ENCODE measurements around the gene ST3GAL3. TPM values are rescaled to one million over a fixed set of nuclear protein-coding genes. Genes with fewer than 3 reads are reported as not detected.

The ST3GAL3 gene
- total and polyA plus RNA-seq, 2 of the 13 experiments (the other 11 are each of a cell fraction or from before 2014, with no cell fraction given), result 5.1 to 8.1 TPM

DNA sequence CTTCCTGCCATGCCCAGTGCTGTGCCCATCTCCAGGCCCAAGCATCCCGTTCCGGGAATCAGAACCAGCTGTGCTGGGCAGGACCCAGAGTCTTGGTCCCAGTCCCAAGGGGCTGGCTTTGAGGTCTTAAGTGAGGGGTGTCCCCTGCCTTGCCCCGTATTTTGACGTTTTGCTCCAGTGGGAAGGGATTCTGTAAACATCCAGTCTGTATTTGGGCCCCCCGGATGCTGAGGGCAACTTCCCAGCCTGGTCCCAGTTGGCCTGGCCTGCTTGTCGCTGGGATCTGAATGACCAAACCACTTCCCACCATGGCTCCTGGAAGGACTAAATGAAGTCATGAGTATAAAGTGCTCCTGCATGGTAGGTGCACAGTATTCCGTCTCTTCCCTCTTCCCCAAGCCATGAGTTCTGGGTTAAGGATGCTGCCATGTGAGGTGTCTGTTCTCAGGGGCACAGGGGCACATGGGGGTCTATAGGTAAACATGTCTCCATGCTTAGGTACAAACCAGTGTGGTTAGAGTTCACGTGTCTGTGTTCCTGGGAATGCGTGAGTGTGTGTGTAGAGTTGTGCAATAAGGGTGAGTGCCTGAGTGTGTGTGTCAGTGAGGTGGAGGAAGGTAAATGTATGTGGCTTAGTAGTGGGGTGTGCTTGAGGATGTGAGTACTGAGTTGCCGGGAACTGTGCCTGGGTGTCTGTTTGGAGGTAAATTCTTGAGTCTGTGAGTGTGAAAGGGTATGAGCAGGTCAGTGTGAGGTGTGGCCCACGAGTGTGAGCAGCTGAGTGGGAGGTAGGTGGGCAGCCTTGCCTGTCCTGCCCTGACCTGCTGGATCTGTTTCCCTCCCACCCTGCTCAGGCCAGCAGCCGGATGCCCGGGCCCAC lies 273.2 kb downstream of the ST3GAL3 start (continued):
- TF ChIP-seq, protein P1, sequence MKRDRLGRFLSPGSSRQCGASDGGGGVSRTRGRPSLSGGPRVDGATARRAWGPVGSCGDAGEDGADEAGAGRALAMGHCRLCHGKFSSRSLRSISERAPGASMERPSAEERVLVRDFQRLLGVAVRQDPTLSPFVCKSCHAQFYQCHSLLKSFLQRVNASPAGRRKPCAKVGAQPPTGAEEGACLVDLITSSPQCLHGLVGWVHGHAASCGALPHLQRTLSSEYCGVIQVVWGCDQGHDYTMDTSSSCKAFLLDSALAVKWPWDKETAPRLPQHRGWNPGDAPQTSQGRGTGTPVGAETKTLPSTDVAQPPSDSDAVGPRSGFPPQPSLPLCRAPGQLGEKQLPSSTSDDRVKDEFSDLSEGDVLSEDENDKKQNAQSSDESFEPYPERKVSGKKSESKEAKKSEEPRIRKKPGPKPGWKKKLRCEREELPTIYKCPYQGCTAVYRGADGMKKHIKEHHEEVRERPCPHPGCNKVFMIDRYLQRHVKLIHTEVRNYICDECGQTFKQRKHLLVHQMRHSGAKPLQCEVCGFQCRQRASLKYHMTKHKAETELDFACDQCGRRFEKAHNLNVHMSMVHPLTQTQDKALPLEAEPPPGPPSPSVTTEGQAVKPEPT (CRISPR knock-in tag; IDR thresholded peaks at IDR 0.05; ENCODE audit: low read depth), result peak; percentile 37; the same call in 1 of the 2 replicates
- TF ChIP-seq ZNF761 (CRISPR knock-in tag; conservative IDR thresholded peaks at IDR 0.05) (0 out of 2 replicates have a peak, but pooled peaks have one; percentile 64), ZNF235 (CRISPR knock-in tag; IDR thresholded peaks at IDR 0.05; ENCODE audit: borderline replicate concordance) (no peak), ZNF296 (CRISPR knock-in tag; conservative IDR thresholded peaks at IDR 0.05) (no peak), GATA4 (IDR thresholded peaks at IDR 0.05; ENCODE audit: borderline replicate concordance, low read depth) (no peak), ZNF556 (CRISPR knock-in tag; IDR thresholded peaks at IDR 0.05; ENCODE audit: borderline replicate concordance) (0 out of 2 replicates have a peak, but pooled peaks have one; percentile 14), STAT5B (CRISPR knock-in tag; IDR thresholded peaks at IDR 0.05) (no peak), EEA1 (CRISPR knock-in tag; IDR thresholded peaks at IDR 0.05; ENCODE audit: borderline replicate concordance) (no peak), MTA1 (CRISPR knock-in tag; IDR thresholded peaks at IDR 0.05; ENCODE audit: borderline replicate concordance) (0 out of 2 replicates have a peak, but pooled peaks have one; percentile 6), ATM (IDR thresholded peaks at IDR 0.05; ENCODE audit: borderline replicate concordance) (no peak), TARDBP (CRISPR knock-in tag; IDR thresholded peaks at IDR 0.05) (peak; percentile 17; the same call in 1 of the 2 replicates), TEAD3 (CRISPR knock-in tag; optimal IDR thresholded peaks at IDR 0.05; ENCODE audit: borderline replicate concordance) (peak; percentile 27)
- TF ChIP-seq, protein P2, sequence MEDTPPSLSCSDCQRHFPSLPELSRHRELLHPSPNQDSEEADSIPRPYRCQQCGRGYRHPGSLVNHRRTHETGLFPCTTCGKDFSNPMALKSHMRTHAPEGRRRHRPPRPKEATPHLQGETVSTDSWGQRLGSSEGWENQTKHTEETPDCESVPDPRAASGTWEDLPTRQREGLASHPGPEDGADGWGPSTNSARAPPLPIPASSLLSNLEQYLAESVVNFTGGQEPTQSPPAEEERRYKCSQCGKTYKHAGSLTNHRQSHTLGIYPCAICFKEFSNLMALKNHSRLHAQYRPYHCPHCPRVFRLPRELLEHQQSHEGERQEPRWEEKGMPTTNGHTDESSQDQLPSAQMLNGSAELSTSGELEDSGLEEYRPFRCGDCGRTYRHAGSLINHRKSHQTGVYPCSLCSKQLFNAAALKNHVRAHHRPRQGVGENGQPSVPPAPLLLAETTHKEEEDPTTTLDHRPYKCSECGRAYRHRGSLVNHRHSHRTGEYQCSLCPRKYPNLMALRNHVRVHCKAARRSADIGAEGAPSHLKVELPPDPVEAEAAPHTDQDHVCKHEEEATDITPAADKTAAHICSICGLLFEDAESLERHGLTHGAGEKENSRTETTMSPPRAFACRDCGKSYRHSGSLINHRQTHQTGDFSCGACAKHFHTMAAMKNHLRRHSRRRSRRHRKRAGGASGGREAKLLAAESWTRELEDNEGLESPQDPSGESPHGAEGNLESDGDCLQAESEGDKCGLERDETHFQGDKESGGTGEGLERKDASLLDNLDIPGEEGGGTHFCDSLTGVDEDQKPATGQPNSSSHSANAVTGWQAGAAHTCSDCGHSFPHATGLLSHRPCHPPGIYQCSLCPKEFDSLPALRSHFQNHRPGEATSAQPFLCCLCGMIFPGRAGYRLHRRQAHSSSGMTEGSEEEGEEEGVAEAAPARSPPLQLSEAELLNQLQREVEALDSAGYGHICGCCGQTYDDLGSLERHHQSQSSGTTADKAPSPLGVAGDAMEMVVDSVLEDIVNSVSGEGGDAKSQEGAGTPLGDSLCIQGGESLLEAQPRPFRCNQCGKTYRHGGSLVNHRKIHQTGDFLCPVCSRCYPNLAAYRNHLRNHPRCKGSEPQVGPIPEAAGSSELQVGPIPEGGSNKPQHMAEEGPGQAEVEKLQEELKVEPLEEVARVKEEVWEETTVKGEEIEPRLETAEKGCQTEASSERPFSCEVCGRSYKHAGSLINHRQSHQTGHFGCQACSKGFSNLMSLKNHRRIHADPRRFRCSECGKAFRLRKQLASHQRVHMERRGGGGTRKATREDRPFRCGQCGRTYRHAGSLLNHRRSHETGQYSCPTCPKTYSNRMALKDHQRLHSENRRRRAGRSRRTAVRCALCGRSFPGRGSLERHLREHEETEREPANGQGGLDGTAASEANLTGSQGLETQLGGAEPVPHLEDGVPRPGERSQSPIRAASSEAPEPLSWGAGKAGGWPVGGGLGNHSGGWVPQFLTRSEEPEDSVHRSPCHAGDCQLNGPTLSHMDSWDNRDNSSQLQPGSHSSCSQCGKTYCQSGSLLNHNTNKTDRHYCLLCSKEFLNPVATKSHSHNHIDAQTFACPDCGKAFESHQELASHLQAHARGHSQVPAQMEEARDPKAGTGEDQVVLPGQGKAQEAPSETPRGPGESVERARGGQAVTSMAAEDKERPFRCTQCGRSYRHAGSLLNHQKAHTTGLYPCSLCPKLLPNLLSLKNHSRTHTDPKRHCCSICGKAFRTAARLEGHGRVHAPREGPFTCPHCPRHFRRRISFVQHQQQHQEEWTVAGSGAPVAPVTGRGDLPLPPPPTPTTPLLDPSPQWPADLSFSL (CRISPR knock-in tag; IDR thresholded peaks at IDR 0.05), result no peak
- TF ChIP-seq, protein P3, sequence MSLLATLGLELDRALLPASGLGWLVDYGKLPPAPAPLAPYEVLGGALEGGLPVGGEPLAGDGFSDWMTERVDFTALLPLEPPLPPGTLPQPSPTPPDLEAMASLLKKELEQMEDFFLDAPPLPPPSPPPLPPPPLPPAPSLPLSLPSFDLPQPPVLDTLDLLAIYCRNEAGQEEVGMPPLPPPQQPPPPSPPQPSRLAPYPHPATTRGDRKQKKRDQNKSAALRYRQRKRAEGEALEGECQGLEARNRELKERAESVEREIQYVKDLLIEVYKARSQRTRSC (CRISPR knock-in tag; IDR thresholded peaks at IDR 0.05; ENCODE audit: low read depth), result 0 out of 2 replicates have a peak, but pooled peaks have one; percentile 23
- TF ChIP-seq, protein P4, sequence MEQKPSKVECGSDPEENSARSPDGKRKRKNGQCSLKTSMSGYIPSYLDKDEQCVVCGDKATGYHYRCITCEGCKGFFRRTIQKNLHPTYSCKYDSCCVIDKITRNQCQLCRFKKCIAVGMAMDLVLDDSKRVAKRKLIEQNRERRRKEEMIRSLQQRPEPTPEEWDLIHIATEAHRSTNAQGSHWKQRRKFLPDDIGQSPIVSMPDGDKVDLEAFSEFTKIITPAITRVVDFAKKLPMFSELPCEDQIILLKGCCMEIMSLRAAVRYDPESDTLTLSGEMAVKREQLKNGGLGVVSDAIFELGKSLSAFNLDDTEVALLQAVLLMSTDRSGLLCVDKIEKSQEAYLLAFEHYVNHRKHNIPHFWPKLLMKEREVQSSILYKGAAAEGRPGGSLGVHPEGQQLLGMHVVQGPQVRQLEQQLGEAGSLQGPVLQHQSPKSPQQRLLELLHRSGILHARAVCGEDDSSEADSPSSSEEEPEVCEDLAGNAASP (CRISPR knock-in tag; IDR thresholded peaks at IDR 0.05; ENCODE audit: borderline replicate concordance), result no peak

Data from HepG2 (cell line).